Rectal smooth muscle tissue (tissue), 1 donor: ENCODE results near the gene COL28A1.
A peak's percentile ranks its signal among the peaks of the same experiment; 100 is the strongest.
"Not testable (repeated sequence)": the region's sequence is repeated elsewhere in the genome, so short reads cannot be mapped to it uniquely, and the experiment has no call there.

Experiments used
- H3K27ac ChIP-seq: one replicate; pipeline ENCODE4 v1.7.0; 2013; ENCODE audit warnings: low read depth, low read length, inconsistent platforms
- H3K27me3 ChIP-seq: one replicate; pipeline ENCODE4 v1.7.0; 2013; ENCODE audit warnings: low read length; ENCODE audit not compliant: control insufficient read depth, insufficient read depth
- H3K36me3 ChIP-seq: one replicate; pipeline ENCODE4 v1.7.0; 2013; ENCODE audit warnings: low read length; ENCODE audit not compliant: control insufficient read depth, insufficient read depth
- H3K4me1 ChIP-seq: one replicate; pipeline ENCODE4 v1.7.0; 2013; ENCODE audit warnings: low read length; ENCODE audit not compliant: control insufficient read depth, insufficient read depth
- H3K4me3 ChIP-seq: one replicate; pipeline ENCODE4 v1.7.0; 2013; ENCODE audit warnings: low read length
- H3K9ac ChIP-seq: one replicate; pipeline ENCODE4 v1.7.0; 2013; ENCODE audit warnings: low read length

Gene COL28A1

DNA sequence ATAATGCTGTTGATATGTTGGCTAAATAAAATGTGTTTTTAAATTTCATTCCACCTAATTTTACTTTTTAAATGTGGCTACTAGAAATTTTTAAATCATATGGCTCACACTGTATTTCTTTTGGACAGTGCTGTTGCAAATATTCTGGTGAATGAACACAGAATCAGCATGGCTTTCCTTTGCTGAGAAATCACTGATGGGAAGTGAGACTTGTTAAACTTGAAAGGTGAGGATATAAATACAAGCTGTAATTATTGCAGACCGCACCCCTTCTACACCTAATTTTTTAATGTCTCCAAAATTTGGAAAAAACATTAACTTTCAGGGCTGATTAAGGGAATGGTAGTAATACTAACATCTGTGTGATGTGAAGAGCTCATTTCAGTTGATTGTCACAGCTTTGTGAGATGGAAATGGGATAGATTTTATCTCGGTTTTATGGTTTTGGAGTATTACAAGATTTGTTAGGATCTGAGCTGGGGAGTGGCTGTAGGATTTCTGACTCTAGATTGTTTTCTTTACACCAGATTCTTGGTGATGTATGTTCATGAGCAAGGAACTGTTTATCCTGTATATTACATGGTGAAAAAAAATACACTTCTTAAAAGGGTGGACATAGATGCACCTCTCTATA, 32.3 kb upstream of the COL28A1 start:
- no peaks in the 10 kb centered on the region for H3K27me3 ChIP-seq
- H3K27ac ChIP-seq, result no peak overlapping the region
- no peak overlapping the region for H3K9ac ChIP-seq
- peaks cover 10% of the 10 kb centered on the region for H3K4me1 ChIP-seq
- H3K36me3 ChIP-seq, result no peaks in the 10 kb centered on the region
- peak overlapping the region; percentile 86 for H3K4me3 ChIP-seq

DNA sequence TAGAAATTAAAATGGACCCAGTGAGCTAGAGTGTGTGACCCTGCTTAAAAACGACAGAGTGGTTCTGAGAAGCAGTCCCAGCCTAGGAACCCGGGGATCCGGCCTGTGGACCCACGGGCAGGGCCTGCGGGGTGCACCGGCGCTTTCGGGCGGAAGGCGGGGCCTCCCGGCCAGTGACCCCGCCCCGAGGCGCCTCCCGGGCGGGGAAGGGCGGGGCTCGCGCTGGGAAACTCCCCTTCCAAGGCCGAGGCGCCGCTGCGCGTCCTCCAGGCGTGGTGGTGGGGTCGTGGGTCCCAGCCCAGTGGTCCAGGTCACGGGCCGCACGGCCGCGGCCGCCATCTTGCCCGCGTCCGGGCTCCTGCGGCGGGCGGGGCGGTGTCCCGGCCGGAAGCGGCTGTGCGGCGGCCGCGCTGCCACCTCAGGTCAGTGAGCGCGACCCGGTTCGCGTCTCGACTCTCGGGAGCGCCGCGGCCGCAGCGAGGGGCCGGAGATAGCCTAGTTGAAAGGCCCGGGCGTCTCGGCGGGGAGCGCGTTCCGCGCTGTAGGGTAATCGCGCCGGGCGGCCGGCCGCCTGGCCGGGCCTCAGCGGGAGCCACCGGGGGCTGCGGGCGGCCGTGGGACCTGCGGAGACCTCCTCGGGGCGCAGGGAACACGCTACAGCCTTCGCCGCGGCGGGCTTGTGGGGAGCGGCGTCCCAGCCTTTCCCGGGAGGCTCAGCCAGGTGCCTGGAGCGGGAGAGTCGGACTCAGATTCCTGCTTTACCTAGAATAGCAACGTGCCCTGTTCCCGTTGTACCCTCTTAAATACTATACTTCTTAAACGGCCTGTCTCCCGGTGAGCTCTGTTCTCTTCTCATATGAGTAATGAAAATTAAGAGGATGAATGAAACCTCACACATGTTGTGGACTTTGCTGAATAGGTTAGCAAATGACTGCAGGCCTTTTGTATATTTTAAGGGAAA, 31.3 kb upstream of the COL28A1 start, which contains the start of gene MIOS:
MIOS (plus strand) TSS at position 234 of the 961 bp plus-strand sequence. CDS start 5,592 bp downstream, outside the sequence.
- no peaks in the 10 kb centered on the region for H3K36me3 ChIP-seq
- H3K9ac ChIP-seq, result peak within 1 kb of the TSS; percentile 7
- no peaks in the 10 kb centered on the region for H3K27me3 ChIP-seq
- peak within 1 kb of the TSS; percentile 82 for H3K27ac ChIP-seq
- H3K4me3 ChIP-seq, result peak within 1 kb of the TSS; percentile 86
- H3K4me1 ChIP-seq, result peaks cover 10% of the 10 kb centered on the region

DNA sequence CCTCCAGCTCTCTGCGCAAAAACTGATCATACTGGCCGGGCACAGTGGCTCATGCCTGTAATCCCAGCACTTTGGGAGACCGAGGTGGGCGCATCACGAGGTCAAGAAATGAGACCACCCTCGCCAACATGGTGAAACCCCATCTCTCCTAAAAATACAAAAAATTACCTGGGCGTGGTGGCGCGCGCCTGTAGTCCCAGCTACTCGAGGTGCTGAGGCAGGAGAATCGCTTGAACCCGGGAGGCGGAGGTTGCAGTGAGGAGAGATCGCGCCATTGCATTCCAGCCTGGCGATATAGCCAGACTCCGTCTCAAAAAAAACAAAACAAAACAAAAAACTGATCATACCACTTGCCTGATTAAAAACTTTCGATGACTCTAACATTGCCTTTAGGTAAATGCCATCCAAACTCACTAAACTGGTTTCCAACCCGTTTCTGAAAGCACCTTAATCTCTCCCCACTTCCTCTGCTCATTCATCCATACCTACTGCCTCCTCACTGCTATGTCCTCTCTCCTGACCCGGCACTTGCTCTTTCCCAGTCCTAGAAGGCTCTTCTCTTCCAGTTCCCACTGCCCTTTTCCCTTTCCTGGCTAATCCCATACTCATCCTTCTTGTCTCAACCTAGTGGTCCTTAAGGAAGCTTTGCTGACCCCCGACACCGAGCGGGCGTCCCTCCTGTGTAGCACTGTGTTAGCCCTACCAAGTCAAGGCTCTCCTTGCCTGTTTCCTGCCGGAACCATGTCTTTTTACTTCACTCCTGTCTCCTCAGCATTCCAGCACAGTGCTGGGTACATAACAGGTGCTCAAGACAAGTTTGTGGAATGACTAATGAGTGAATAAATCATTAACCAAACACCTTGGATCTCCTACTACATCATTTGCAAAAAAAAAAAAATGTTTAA, 30.3 kb upstream of the COL28A1 start:
- no peaks in the 10 kb centered on the region for H3K36me3 ChIP-seq
- peak overlapping the region; percentile 82 for H3K27ac ChIP-seq
- H3K4me1 ChIP-seq, result peaks cover 10% of the 10 kb centered on the region
- no peak overlapping the region for H3K9ac ChIP-seq
- no peaks in the 10 kb centered on the region for H3K27me3 ChIP-seq
- peak overlapping the region; percentile 86 for H3K4me3 ChIP-seq

DNA sequence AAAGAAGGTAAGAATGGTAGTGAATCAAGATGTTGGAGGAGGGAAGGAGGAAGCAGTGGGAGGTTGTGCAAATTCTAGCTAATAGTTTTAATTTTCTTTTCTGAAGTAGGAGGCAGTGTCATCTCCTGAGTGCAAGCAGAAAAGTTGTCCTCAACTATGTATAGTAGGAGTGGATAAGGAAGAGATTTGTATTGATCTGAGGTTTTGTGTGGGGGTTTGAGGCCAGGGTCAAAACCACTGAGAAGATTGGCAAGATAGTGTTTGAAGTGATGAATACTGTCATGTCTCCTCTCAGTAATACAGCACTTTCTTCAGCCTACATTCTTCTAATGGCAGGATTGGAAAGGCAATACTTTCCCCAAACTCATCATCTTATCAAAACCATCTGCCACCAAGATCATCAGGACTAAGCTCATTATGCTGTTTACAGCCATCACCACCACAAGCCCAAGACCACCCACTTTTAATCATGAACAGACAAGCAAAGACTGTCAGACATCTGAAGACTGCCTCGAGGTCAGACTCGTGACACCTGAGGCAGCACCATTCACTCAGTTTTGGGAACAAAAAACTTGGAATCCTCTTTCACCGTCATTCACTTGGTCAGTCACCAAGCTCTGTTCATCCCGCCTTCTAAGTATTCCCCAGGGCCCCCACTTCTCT, 29.5 kb upstream of the COL28A1 start:
- no peak overlapping the region for H3K9ac ChIP-seq
- H3K4me3 ChIP-seq, result no peak overlapping the region
- no peaks in the 10 kb centered on the region for H3K36me3 ChIP-seq
- peaks cover 10% of the 10 kb centered on the region for H3K4me1 ChIP-seq
- no peaks in the 10 kb centered on the region for H3K27me3 ChIP-seq
- H3K27ac ChIP-seq, result no peak overlapping the region

DNA sequence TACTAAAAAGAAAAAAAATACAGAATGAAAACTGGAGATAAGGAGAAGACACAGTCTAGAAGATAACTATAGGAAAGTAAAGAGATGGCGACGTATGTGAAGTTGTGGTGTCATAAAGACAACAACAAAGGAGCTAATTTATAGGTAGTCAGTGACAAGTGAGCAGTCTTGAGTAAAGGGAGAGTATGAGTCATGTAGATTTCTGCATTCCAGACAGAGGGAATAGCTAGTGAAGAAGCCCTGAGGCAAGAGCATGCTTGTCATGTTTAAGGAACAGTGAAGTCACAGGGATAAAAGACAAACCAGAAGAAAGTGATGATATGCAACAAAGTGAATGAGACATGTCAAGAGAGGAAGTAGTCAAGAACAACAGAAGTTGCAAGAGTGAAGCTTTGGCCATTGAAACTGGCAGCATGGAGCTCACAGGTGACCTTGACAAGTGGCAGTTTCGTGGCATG, 28.7 kb upstream of the COL28A1 start:
- no peak overlapping the region for H3K9ac ChIP-seq
- H3K36me3 ChIP-seq, result no peaks in the 10 kb centered on the region
- H3K4me3 ChIP-seq, result no peak overlapping the region
- H3K27ac ChIP-seq, result no peak overlapping the region
- H3K4me1 ChIP-seq, result peaks cover 10% of the 10 kb centered on the region
- no peaks in the 10 kb centered on the region for H3K27me3 ChIP-seq

DNA sequence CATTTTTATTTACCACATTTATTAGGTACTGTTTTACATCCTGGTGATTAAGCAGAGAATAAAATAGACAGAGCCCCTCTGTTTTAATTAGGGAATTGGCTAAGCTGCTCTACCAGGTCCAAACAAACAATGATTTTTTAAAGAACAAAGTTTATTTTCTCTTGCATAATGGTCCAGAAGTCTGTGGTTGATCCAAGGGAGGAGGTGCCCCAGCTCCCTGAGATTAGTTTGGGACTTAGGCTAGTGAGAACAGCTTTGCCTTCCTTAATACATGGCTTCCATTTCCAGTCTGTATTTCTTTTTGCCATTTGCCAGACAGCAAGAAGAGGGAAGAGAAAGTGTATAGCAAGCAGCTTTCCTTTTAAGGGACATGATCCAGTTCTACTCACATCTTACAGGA, 28.1 kb upstream of the COL28A1 start:
- no peaks in the 10 kb centered on the region for H3K27me3 ChIP-seq
- H3K9ac ChIP-seq, result no peak overlapping the region
- peaks cover 10% of the 10 kb centered on the region for H3K4me1 ChIP-seq
- no peak overlapping the region for H3K4me3 ChIP-seq
- no peaks in the 10 kb centered on the region for H3K36me3 ChIP-seq
- H3K27ac ChIP-seq, result no peak overlapping the region

DNA sequence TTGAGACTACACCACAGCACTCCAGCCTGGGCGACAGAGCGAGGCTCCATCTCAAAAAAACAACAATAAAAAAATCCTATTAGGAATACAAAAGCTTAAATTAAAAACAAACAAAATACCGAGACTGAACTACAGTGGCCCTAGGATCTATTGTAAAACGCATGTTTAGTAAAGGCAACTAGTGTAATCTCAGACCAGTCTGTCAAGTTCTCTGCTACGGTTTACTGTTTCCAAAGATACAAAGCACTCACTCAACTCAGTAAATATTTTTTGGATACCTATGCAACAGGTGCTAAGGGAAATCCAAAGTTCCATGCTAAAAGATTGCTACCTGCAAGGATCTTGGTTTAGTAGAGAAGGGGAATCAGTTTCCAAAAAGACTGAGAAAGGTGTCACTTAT, 27.6 kb upstream of the COL28A1 start:
- H3K27ac ChIP-seq, result no peak overlapping the region
- H3K36me3 ChIP-seq, result no peaks in the 10 kb centered on the region
- no peaks in the 10 kb centered on the region for H3K27me3 ChIP-seq
- no peak overlapping the region for H3K4me3 ChIP-seq
- H3K4me1 ChIP-seq, result peaks cover 5% of the 10 kb centered on the region
- H3K9ac ChIP-seq, result no peak overlapping the region

DNA sequence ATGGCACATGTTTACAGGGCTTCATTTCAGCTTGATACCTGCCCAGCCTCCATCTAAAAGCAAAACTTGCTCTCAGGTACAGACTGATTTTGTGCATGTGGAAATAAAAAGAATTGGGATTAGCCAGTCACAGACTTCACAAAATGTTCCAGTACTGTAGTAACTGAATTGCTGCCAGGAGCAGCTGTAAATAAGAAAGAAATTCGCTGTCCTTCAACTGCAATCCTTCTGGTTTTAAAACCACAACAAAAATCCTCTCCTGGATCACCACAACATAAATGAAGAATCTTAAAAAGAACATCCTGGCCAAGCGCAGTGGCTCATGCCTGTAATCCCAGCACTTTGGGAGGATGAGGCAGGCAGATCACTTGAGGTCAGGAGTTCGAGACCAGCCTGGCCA, 27.1 kb upstream of the COL28A1 start:
- Histone ChIP-seq H3K36me3 (no peaks in the 10 kb centered on the region), H3K4me3 (no peak overlapping the region), H3K27me3 (no peaks in the 10 kb centered on the region), H3K9ac (no peak overlapping the region), H3K4me1 (no peaks in the 10 kb centered on the region), H3K27ac (no peak overlapping the region)

DNA sequence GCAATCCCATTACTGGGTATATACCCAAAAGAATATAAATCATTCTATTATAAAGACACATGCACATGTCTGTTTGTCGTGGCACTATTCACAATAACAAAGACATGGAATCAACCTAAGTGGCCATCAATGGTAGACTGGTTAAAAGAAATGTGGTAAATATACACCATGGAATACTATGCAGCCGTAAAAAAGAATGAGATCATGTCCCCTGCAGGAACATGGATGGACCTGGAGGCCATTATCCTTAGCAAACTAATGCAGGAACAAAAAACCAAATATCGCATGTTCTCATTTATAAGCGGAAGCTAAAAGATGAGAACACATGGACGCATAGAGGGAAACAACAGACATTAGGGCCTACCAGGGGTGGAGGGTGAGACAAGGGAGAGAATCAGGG, 25.9 kb upstream of the COL28A1 start:
- not testable (repeated sequence) for H3K27me3 ChIP-seq, H3K27ac ChIP-seq, H3K4me1 ChIP-seq, H3K36me3 ChIP-seq, H3K4me3 ChIP-seq, H3K9ac ChIP-seq

DNA sequence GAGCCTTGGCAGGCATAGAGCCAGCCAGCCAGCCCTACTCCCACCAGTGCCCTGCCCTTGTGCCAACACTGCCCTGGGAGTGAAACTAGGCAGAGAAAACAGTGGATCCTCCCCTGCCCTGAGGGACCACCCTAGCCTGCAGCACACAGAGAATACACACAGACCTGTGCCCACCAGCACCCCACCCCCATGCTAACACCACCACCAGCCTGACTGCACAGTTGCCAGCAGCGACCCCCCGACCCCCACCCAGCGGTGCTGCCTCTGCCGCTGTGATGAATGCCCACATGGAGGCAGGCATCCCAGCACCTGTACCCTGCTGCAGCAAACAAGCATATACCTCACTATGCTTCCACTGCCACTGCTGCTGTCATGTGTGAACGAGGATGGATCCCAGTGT, 21.6 kb upstream of the COL28A1 start:
- no peak overlapping the region for H3K9ac ChIP-seq
- H3K27me3 ChIP-seq, result no peaks in the 10 kb centered on the region

DNA sequence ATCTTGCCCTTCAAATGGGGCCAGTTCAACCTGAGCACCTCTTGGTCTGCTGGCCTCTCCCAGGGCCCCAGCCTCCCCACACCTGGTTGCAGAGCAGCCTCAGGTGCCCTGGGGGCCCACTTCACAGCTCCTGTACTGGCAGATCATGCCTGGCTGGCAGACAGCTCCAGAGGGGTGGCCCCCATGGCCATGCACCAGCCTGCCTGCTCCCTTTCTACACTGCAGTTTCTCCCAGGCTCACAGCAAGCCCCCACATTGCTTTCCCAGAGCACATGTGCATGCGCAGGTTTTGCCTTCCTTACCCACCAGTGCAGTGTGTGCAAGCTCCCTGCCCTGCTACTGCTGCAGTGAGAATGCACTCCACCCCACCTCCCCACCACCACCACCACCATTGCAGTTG, 21.2 kb upstream of the COL28A1 start:
- Histone ChIP-seq H3K9ac (no peak overlapping the region), H3K27me3 (no peaks in the 10 kb centered on the region), H3K4me3 (no peak overlapping the region), H3K36me3 (no peaks in the 10 kb centered on the region), H3K27ac (no peak overlapping the region), H3K4me1 (no peaks in the 10 kb centered on the region)

More for the DNA sequence above, 21.6 kb upstream of the COL28A1 start:
- H3K4me1 ChIP-seq, result no peaks in the 10 kb centered on the region
- H3K27ac ChIP-seq, result no peak overlapping the region
- no peak overlapping the region for H3K4me3 ChIP-seq
- no peaks in the 10 kb centered on the region for H3K36me3 ChIP-seq
